GM21619 (cell line): ENCODE results near the gene PLPP3.

Experiments
- ATAC-seq: cut with Tn5 transposase; IDR thresholded peaks from one replicate; pipeline ENCODE4 v1.9.1; 2021; ENCODE audit not compliant: unreplicated experiment

The PLPP3 gene

DNA sequence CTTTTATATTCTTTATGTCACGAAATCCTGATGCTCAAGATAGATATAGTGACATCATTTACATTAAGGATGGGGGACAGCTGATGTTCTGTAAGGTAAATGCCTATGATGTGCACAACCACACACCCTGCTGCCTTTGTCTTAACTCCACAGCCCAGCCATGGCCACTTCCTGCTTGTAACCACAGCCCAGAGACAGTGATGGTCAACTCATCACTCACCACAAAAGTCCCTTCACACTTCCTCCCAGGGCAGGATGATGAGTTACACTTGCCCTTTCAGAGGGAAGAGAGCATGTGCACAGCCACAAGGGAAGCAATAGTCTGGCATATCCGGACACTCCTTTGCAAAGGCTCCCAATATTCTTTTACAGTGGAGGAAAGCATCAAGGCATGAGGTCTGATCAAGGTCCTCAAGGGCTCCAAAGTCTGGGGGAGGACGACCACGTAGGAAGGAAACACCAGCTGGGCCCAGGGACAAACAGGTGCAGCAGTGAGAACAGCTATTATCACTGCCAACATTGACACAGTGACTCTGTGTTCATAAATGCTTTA is 53.8 kb downstream of the PLPP3 start:
- peak; percentile 92 for ATAC-seq

DNA sequence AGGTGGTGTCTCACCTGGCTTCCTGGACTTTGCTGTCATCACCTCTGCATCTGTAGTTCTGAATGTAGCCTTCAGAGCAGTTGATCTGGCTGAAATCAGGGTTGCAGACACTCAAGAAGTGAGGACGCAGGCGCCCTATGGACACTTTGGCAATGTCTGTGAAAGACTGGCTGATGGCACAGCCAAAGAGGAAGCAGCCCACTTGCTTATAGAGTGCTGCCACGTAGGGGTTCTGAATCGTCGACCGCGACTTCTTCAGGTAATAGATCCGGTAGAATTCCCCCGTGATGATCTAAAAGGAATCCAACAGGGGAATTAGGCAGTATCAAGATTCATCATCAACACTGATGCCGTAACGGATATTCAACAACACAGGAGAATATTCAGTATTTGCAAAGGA is 55.1 kb downstream of the PLPP3 start:
- no peak for ATAC-seq

DNA sequence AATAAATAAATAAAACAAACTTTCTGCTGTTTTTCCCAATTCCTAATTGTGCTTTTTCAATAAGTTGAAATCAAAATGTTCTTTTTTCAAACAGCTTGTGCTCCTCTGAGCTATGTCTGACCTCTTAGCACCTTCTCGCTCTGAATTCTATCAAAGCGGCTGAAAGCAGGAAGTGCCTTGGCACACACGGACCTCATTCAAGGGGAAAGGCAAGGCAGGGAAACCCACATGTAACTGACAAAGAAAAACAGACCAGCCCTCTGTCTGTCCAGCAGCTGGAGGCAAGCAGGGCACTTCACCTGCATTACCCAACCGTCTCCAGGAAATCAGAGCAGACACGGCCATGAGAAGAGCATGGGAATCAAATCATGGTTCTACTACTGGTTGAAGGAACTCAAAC is 56.7 kb downstream of the PLPP3 start:
- no peak for ATAC-seq

DNA sequence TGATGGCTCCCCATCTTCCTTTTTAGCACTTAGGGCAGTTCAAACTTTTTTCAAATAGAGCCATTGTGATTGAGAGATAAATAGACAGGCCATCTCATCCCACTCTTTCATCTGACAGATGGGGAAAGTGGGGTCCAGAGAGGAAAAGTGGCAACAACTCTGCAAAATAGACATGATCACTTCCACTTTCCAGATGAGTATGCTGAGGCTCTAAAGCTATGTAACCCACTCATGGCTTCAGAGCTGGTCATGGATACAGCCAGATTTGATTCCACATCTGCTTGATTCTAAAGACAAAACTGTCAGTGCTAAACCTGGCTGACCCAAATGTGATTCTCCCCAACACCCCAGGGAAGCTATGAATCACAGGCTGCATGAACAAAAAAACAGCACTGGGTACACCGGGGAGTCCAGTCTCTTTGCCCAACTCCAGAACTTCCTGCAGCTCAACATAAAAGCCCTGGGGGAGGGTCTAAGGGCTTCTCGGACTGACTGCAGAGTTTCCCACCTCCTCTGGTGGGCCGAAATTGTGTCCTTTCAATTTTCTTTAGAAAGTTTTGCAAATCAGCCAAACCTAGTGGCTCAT is 59.3 kb downstream of the PLPP3 start:
- ATAC-seq: no peak

DNA sequence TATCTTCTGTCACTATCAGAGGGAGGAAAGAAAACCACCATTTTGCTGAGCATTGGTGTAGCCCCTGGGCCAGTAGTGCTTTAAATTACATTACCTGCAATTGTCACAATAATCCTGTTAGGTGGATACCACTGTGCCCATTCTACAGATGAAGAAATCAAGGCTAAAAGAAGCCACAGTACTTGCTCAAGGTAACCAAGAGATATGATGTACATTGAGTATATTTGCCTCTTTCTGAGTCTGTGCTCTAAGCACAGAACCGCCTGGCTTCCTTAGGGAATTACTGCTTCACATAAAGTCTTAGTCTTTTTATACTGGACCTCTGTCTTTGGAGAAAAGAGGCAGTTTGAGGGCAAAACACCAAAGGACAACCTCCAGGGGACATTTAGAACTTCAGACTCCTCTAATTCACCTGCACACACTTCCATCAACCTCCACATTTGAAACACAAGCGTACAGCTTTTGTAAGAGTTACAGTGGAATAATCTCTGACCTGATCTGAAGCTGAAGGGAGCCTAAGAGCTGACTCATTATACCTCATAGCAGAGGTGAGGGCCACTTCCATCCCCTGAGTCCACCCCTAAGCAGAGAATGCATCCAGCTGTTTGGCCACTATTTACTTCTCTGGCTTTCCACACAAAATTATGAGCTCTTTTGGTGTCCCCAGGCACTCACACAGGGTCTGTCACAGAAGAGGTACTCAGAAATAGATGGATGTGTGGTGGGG is 61.8 kb downstream of the PLPP3 start:
- no peak for ATAC-seq

DNA sequence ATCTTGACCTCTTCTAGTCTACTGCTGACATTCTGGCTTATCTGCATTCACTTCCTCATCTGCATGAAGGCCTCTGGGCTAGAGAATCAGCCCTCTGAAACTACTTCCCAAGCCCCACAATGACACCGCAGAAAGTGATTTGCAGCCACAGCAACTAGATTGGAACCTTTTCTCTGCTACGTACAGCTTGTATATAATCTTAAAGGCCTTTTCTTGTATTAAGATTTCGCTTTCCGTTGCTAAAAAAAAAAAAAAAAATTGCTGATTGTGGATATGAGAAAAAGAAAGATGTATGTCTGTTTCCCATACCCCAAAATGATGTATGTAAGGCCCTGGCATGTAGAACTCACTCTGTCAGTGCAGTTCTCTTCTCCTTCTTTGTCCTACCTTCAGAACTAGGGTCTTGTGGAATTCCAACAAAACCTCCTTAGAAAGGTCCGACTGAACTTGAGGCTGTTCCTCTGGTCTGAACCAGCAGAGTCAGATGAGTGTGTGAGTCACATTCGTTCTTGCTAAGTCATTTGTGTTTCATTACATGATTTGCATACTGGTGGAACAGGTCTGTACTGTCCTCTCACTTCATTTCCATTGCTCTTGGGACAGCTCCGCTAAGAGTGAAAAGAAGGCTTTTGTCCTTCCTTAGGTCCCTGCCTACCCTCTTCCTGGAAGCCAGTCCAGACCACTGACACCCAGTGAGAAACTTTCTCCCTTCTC is 62.7 kb downstream of the PLPP3 start:
- ATAC-seq: peak; percentile 94

DNA sequence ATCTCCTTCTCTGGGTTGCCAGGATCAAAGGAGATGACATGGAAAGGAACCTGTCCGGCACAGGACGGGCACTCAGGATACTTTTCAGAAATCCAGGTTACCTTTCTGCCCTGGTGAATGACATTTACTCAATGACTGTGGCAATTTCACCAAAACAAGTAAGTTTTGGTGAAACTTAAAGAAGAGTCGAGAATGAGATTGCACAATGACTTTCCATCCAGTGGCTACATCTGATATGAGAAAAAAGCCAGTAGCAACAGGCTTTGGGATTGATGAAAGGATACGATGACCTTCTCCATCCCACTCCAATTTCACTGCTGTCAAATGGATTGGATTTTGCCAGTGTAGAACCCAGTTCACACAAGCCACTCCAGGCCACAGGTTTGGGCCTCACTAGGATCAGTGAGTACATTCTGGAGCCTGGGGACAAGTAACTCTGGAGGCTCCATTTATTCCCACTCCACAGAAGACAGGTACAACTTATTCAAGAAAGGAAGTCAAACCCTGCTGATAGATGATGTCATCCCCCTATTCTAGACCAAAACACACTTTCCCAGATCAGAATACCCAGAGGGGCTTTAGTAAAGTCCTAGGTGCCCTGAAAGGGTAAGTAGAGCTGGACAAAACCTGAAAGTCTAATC is 63.3 kb downstream of the PLPP3 start:
- no peak for ATAC-seq

DNA sequence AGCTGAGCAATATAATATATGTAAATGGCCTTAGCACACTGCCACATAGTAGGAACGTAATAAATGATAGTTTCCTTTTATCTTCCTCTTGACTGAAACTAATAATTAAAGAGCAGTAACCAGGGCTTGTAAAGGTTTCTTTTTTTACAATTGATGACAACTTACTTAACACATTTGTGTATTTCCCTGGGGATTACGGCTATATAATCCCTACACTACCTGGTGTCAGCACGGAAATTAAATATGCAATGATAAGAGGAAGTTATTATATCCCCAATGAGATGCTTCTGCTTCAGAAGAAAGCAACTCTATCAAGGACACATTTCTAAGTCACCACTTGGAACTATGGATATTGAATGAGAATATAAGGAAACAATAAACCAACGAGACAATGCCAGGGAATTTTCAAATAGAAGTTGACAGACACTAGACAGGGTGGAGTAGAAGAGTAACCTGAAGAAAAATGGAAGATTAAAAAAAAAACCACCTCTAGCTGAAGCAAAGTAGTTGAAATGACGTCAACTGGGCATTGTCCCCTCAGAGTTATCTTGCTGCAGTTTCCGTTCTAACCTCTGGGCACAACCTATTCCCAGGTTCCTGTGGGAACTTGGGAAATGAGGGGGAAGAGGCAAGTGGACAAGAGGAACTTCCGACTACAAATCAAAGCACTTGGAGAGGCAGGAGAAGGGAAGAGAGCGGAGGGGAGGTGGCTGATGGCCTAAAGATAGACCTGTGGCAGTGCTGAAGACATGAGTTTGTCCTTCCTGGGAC is 66.5 kb downstream of the PLPP3 start:
- ATAC-seq: no peak

DNA sequence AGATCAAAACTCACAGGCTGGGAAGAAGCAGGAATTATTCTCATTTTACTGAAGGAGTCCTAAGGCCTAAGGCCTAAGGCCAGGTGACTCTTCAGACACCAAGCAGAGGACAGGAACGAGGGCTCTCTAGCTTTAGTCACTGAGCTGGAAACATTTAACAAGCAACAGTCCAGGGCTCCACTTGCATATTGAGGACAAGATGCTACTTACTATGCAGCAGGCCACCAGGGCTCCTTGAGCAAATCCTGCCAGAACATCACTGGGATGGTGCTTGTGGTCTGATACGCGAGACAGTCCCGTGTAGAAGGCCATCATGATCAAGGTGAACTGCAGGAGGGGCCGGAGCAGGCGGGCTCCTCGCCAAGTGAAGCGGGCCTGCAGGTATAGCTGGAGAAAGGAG is 67.6 kb downstream of the PLPP3 start:
- no peak for ATAC-seq

DNA sequence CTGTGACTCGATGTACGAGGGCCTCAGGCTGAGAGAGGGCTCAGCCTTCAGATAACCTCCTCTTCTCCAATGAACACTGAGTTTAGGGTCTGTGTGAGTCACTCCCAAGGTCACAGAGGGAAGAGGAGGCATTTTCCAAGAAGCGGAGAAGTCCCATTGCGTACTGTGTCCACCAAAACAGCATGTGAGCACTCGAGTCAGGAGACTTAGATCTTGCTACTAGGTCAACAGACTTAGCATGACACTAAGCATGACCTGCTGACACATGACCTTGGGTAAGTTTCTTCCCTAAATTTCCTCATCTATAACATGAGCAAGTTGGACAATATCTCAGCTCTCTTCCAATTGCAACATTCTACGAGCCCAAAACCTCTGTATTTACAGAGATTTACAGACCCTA is 68.0 kb downstream of the PLPP3 start:
- ATAC-seq: no peak

DNA sequence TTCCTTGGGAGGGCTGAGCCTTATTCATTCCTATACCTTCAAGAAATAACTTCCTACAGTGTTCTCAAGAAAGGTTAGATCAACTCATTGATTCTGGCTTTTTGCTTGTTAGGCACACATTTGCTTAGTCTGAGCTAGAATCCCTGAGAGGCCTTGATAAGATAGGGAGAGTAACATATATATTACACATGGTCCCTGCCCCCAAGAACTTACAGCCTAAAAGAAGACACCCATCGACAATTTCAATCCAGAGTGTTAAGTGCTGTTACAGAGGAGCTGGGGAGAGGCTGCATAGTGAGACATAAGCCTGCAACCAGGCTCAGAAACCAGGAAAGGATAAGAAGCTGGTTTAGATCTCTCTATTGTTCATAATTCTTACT is 68.7 kb downstream of the PLPP3 start:
- no peak for ATAC-seq

DNA sequence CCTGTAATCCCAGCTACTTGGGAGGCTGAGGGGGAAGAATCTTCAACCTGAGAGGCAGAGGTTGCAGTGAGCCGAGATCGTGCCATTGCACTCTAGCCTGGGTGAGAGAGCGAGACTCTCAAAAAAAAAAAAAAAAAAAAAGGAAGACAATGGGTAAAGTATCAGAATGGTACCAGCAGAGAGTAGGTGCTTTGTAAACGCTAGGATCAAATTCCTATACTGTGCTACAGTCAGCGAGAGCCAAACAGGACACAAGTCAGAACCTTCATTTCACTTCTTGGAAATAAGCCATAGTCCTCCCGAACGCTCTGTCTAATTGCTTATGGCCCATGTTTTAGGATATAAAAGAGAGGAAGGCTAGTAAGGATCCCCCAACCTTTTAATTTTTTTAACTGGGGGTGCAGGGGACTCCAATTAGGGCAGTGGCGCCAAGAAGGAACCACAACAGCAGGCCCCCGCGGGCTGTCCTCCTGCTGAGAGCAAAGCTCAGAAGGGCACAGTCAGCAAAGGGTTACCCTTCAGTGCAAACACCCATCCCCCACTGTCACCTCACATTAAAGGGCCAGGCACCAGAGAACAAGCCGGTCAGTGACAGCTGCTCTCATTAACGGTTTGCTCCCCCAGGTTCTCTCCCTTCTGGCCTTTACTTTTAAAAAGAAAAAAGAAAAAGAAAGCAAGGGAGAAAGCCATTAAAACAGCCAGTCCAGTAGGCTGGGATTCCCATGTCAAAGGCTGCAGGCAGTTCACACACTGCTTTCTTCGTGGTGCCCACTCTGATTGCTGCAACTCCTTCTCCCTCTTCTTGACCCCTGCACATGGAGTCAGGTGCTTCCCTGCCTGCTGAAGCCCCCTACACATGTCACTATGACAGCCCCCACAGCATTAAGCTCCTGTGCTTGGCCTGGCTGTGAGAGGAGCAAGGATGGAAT is 69.4 kb downstream of the PLPP3 start:
- no peak for ATAC-seq

DNA sequence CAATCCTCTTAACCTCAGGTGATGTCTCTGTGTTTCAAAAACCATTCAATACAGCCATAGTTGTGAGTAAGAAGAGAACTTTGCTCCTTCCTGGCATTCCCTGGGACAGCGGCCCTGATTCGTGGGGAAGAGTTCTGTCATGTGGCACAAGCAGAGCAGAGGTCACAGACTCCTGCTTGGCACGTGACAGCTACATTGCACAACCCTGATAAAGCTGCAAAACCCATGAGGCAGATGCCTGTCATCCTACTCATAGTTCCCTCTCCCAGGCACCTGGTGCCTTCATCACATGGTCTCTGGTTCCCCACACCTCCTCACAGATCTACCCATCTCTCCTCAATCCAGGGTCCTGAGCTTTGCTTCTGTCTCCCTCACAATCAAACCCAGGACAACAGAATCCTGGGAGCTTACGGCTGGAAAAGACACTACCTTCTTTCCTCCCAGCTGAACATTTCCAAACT is 70.8 kb downstream of the PLPP3 start:
- ATAC-seq: no peak

DNA sequence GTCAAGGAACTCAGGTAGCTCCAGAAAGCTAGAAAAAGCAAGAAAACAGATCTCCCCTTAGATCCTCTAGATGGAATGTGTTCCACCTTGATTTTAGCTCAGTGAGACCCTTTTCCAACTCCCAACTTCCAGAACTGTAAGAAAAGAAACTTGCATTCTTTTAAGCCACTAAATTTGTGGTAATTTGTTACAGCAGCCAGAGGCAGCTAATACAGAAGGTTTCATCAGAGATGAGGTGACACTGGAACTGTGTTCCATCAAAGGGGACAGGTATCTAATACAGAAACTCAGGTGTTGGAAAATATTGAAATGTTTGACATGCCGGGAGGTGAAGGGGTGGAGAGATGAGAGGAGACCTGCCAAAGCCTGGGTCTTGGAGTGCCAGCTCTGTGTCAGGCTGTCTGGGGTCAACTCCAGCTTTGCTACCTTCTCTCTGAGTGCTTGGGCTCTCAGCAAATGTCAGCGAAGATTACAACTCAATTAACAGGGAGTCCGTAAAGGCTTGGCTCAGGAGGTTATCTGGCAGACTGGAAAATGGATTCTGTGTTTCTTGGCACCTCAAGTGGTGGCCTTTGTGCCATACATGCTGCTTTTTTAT is 71.3 kb downstream of the PLPP3 start:
- ATAC-seq: no peak

DNA sequence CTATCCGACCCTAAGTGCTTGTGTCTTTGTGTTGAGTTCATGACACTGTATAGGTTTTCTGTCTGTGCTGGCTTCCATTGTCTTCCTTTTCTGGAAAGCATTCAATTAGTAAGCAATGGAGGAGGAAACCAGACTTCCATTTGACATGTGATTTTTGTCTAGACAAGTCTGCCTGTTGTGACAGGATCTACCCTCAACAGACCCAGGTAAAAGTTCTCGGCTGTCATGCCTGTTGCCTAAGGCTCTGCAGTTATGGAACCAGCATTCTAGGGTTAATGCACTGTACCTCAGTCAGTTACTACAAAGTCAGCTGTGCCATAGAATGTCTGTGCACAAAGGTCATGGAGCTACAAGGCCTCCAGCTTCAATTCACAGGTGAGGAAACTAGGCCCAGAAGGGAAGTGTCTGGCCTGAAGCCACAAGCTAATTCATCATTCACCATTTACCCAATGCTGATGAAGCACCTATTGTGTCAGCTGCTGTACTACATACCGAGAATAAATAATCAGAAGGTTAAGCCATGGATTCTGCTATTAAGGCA is 72.3 kb downstream of the PLPP3 start:
- no peak for ATAC-seq

DNA sequence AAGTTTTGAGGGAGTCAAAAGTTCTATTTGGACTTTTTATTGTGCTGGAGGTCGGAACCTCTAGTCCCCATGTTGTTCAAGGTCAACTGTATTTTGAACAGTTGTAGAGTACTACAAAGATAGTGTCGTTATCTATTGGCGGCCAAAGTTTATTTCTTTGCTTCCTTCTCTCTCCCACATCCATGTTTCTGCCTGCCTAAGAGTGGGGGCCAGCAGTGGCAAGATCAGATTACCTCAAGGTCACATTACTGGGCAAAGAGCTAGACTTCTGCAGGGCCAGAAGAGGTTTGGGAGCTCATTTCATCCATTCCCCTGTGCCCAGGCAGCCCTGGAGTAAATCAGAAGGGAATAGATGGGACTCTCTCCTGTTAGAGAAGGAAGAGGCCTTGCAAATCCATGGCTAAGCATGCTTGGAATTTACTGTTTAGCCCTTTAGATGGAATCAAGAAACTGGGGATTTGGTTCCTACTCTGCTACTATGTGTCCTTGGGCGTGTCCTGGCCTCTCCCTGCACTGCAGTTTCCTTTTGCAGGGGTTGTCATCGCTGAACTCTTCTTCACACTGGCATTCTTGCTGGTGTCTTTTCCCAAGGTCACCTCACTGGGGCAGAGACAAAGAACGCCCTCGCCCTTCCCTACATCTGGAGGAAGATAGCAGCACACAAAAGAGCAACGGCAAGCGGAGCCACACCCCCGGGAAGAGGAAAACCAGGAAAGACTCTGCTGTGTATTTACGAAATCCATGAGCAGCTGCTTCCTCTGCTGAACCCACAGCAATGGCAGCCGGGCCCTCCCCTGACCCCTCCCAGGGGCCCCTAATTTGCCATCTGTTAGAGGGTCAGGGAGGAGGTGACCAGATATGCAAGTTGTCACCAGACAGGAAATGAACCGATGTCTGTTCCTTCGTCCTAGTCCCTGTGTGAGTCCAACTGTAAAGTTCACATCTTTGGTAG is 73.3 kb downstream of the PLPP3 start:
- ATAC-seq: no peak

DNA sequence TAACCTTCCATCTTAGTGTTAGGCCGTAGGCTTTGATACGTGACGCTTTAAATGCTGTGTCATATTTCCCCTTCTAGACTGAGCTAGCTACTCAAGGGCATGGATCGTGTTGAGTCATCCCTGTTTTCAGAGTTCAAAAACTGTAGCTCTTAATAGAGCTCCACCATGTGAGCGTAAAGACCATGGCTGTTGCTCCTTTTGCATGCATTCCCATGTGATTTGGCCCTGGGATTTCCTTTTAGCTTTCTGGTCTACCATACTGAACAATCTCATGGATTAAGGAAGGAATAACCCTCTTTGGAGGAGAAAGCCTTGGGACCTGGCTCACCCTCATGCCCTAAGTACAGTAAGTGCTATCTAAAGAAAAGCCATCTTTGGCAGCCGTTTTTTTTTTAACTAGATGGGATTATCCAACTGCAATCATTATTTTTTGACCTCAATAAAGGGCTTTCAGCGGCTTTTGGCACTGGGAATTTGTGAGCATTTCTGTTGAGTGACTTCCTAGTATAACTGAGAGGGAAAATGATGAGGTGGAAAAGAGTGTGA is 76.6 kb downstream of the PLPP3 start:
- ATAC-seq: no peak

DNA sequence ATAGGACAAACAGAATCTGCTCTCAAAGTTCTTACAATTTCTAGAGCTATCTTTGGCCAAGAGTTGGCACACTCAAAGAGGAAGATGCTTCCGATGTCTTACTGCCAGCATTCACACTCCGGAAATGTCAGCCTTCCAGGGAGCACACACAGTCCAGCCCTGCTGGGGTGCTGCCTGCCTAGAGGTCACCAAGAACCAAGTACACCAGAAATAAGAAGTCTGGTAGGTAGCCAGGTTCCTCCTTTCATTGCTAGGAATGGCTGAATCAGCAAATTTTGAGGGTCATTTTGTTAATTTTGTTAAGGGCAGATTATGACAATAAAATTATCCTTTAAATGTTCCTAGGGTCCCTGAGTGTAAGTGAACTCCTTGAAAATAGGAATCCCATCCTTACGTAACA is 77.5 kb downstream of the PLPP3 start:
- no peak for ATAC-seq
